Astrocyte (in vitro differentiated cells and primary cell): ENCODE measurements around the gene FNDC3B. TPM values are rescaled to one million over a fixed set of nuclear protein-coding genes. Genes with fewer than 3 reads are reported as not detected.
A peak's percentile ranks its signal among the peaks of the same experiment; 100 is the strongest.

Source experiments
- DNase-seq: peaks from one replicate; pipeline ENCODE4 v3.0.0-alpha.2; 2010; ENCODE audit warnings: low read depth
- FAIRE-seq: peaks from 2 replicates; lab custom pipeline; 2011; peaks lifted over from hg19 to GRCh38; lab: Jason Lieb, UNC
- H2AFZ ChIP-seq: 2 replicates; pipeline ENCODE4 v1.6.0; 2012; ENCODE audit warnings: low read depth, low read length, inconsistent platforms
- H3K27ac ChIP-seq: 2 replicates; pipeline ENCODE4 v1.5.1; 2011; ENCODE audit warnings: low read depth, low read length, inconsistent platforms
- H3K27me3 ChIP-seq: 2 replicates; pipeline ENCODE4 v1.6.0; 2011; ENCODE audit warnings: low read length, inconsistent platforms; ENCODE audit not compliant: insufficient read depth
- H3K36me3 ChIP-seq: 2 replicates; pipeline ENCODE4 v1.5.1; 2011; ENCODE audit warnings: low read length, inconsistent platforms; ENCODE audit not compliant: insufficient read depth
- H3K4me1 ChIP-seq: 2 replicates; pipeline ENCODE4 v1.5.1; 2011; ENCODE audit warnings: low read length, inconsistent platforms; ENCODE audit not compliant: insufficient read depth
- H3K4me2 ChIP-seq: 2 replicates; pipeline ENCODE4 v1.6.0; 2012; ENCODE audit warnings: low read length, inconsistent platforms
- H3K4me3 ChIP-seq: 2 replicates; pipeline ENCODE4 v1.5.1; 2011; ENCODE audit warnings: low read depth, mild to moderate bottlenecking, low read length, inconsistent platforms; ENCODE audit not compliant: insufficient read depth
- H3K79me2 ChIP-seq: 2 replicates; pipeline ENCODE4 v1.6.0; 2012; ENCODE audit warnings: mild to moderate bottlenecking, low read length, inconsistent platforms; ENCODE audit not compliant: insufficient read depth
- H3K9ac ChIP-seq: 2 replicates; pipeline ENCODE4 v1.6.0; 2012; ENCODE audit warnings: mild to moderate bottlenecking, low read length, inconsistent platforms
- H3K9me3 ChIP-seq: 2 replicates; pipeline ENCODE4 v1.5.1; 2012; ENCODE audit warnings: low read depth, mild to moderate bottlenecking, low read length, inconsistent platforms; ENCODE audit not compliant: insufficient read depth
- H4K20me1 ChIP-seq: 2 replicates; pipeline ENCODE4 v1.6.0; 2012; ENCODE audit warnings: low read length, inconsistent platforms; ENCODE audit not compliant: insufficient read depth
- H3K27ac Mint-ChIP-seq: one replicate; pipeline ENCODE4 v1.8.0; 2021; ENCODE audit warnings: mild to moderate bottlenecking, mixed read lengths; ENCODE audit not compliant: unreplicated experiment
- H3K27me3 Mint-ChIP-seq: one replicate; pipeline ENCODE4 v1.8.0; 2021; ENCODE audit warnings: low read depth, mixed read lengths; ENCODE audit not compliant: unreplicated experiment
- H3K36me3 Mint-ChIP-seq: one replicate; pipeline ENCODE4 v1.8.0; 2021; ENCODE audit warnings: low read depth, mixed read lengths; ENCODE audit not compliant: unreplicated experiment
- H3K4me1 Mint-ChIP-seq: one replicate; pipeline ENCODE4 v1.8.0; 2021; ENCODE audit warnings: low read depth, mixed read lengths; ENCODE audit not compliant: unreplicated experiment
- H3K4me3 Mint-ChIP-seq: one replicate; pipeline ENCODE4 v1.8.0; 2021; ENCODE audit warnings: mild to moderate bottlenecking, moderate library complexity, mixed read lengths; ENCODE audit not compliant: unreplicated experiment
- H3K9me3 Mint-ChIP-seq: one replicate; pipeline ENCODE4 v1.8.0; 2021; ENCODE audit warnings: mild to moderate bottlenecking, mixed read lengths; ENCODE audit not compliant: unreplicated experiment
- CTCF ChIP-seq: IDR thresholded peaks from 2 replicates; pipeline ENCODE4 v1.5.1; 2011; ENCODE audit warnings: low read depth, mild to moderate bottlenecking, inconsistent platforms, low read length, moderate library complexity; ENCODE audit not compliant: insufficient read depth
- EZH2 ChIP-seq: IDR thresholded peaks from 2 replicates; pipeline ENCODE4 v1.6.1; 2012; ENCODE audit warnings: mild to moderate bottlenecking, low read length, inconsistent platforms; ENCODE audit not compliant: insufficient read depth
- total RNA-seq: library from RNA; stranded (reverse); gene quantifications from 2 replicates; pipeline ENCODE4 v1.2.1, GENCODE V29; 2021

The FNDC3B gene
- total RNA-seq, 1 donor from 2014 or later = 327 TPM

- H3K27ac Mint-ChIP-seq = no peak overlapping the region
- H3K9me3 ChIP-seq = no peaks in the 10 kb centered on the region
- no peak overlapping the region for H2AFZ ChIP-seq
- peaks cover 97% of the 10 kb centered on the region for H3K79me2 ChIP-seq
- no peaks in the 10 kb centered on the region for H3K27me3 Mint-ChIP-seq
- no peaks in the 10 kb centered on the region for H3K36me3 ChIP-seq
- H3K27me3 ChIP-seq = no peaks in the 10 kb centered on the region
- no peak overlapping the region for H3K4me3 ChIP-seq
- peaks cover 73% of the 10 kb centered on the region for H3K4me1 Mint-ChIP-seq
- no peak overlapping the region for H3K9ac ChIP-seq
- TF ChIP-seq CTCF (no peak), EZH2 (no peak)
- no peak for FAIRE-seq
- H3K36me3 Mint-ChIP-seq = peaks cover 12% of the 10 kb centered on the region
- H4K20me1 ChIP-seq = peaks cover 76% of the 10 kb centered on the region
- no peaks in the 10 kb centered on the region for H3K9me3 Mint-ChIP-seq
- peak; percentile 35 for DNase-seq
- H3K4me2 ChIP-seq = no peak overlapping the region
- H3K4me1 ChIP-seq = peaks cover 35% of the 10 kb centered on the region
- H3K27ac ChIP-seq = peak overlapping the region; percentile 0
- H3K4me3 Mint-ChIP-seq = no peak overlapping the region
These were observed 128.7 kb downstream of the FNDC3B start for GRCh38 chr3:172167892-172168648.

GRCh38 chr3:172170073-172170709 lies 130.8 kb downstream of the FNDC3B start:
- H3K27me3 Mint-ChIP-seq = no peaks in the 10 kb centered on the region
- no peaks in the 10 kb centered on the region for H3K9me3 Mint-ChIP-seq
- DNase-seq = no peak
- Histone ChIP-seq H3K9ac (no peak overlapping the region), H3K27me3 (no peaks in the 10 kb centered on the region), H4K20me1 (peaks cover 78% of the 10 kb centered on the region), H2AFZ (no peak overlapping the region), H3K9me3 (no peaks in the 10 kb centered on the region), H3K36me3 (no peaks in the 10 kb centered on the region), H3K79me2 (peaks cover 96% of the 10 kb centered on the region), H3K4me1 (peaks cover 42% of the 10 kb centered on the region), H3K4me2 (no peak overlapping the region), H3K27ac (no peak overlapping the region), H3K4me3 (no peak overlapping the region)
- H3K27ac Mint-ChIP-seq = peak overlapping the region; percentile 69
- no peak overlapping the region for H3K4me3 Mint-ChIP-seq
- FAIRE-seq = no peak
- TF ChIP-seq CTCF = no peak
- no peak for TF ChIP-seq EZH2
- H3K36me3 Mint-ChIP-seq = peaks cover 12% of the 10 kb centered on the region
- peaks cover 79% of the 10 kb centered on the region for H3K4me1 Mint-ChIP-seq
